UCSD-AML1 (cell line): ENCODE measurements around the gene SKIC2.
A peak's percentile ranks its signal among the peaks of the same experiment; 100 is the strongest.
"Not testable (repeated sequence)": the region's sequence is repeated elsewhere in the genome, so short reads cannot be mapped to it uniquely, and the experiment has no call there.

ENCODE experiments used
- DNase-seq: peaks from one replicate; lab custom pipeline; 2025; ENCODE audit not compliant: unreplicated experiment; lab: John Stamatoyannopoulos, UW

Gene SKIC2

GRCh38 chr6:31968791-31969711 lies 10.1 kb downstream of the SKIC2 start:
- no peak for DNase-seq

- no peak for DNase-seq
Observed at GRCh38 chr6:31969712-31970603, 11.0 kb downstream of the SKIC2 start.

DNA sequence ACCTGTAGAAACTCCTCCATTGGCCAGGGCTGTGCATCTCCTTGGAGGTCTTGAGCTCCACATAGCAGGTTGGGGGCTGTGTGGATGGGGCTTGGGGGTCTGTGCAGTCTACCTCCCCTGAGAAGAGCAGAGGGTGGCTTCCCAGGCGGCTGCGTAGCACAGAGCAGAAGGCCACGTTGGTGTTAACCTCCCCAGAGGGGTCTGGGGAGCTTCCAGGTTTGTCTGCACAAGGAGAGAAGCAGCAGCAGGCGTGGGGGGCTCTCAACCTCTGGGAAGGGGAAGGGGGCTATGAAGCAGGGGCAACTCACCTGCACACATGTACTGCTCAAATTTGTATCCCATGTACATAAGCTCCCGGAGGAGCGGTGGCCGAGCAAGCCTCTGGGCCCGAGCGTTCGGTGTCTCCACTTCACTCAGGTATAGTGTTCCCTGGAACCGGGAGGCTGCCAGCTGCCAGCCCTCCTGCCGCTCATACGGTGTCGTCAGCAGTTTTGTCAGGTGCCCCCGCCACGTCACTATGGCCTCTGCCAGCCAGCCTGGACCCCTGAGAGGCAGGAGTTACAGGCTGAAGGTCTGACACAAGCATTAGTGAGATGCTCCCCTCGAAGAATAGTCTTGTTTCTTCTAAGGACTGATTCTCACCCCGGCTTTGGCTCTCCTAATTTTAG lies 11.8 kb downstream of the SKIC2 start:
- no peak for DNase-seq

GRCh38 chr6:31971279-31971992 lies 12.5 kb downstream of the SKIC2 start:
- no peak for DNase-seq

DNA sequence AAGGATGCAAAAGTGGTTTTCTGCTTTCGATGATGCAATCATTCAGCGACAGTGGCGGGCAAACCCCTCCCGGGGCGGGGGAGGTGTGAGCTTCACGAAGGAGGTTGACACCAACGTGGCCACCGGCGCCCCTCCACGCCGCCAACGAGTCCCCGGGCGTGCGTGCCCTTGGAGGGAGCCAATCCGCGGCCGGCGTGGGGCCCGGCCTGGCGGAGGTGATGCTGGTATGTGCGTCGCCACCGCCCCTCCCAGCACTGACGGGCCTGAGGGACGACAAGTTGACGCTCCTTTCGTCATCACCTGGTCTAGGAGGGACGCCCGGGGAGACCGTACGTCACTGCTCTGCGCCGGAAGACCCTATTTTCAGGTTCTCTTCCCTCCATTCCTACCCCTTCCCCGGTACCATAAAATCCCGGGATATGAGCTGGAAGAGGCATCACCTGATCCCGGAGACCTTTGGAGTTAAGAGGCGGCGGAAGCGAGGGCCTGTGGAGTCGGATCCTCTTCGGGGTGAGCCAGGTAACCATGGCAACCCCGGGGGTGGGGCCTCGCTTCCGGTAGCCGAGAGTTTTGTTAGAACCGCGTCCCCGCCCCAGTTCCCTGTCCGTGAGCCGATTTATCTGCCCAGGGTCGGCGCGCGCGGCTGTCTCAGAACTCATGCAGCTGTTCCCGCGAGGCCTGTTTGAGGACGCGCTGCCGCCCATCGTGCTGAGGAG lies 13.2 kb downstream of the SKIC2 start, which contains the start of gene DXO:
Gene DXO (minus strand): TSS at position 146 of the 716 bp plus-strand sequence. CDS start 463 bp downstream, outside the sequence.
- peak; percentile 98 for DNase-seq

DNA sequence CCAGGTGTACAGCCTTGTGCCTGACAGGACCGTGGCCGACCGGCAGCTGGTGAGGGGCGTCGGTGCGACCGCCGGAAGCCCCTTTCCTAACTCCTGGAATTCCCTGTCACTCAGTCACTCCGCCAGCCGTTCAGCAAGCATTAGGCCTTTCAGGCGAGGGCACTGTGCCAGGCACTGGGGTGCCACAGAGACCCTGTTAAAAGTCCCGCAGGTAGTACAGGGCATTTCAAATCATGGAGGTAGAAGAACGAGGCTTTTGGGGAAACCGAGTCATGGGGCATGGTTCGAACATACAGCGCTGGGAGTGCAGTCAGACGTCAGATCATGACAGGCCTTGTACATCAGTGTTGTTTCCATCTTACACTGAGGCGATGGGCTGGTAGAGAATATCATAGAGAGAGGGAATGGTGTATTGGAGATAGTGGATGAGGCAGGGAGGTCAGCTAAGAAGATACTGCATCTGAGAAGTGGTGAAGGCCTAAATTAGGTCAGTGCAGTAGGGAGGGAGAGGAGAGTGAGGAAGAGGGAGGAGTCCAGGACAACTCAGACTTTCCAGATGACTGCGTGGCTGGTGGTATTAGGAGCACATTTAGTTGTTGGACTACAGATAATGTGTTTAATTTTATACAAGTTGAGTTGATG lies 13.9 kb downstream of the SKIC2 start:
- DNase-seq = no peak

- not testable (repeated sequence) for DNase-seq
Observed at GRCh38 chr6:31976065-31976464, 17.1 kb downstream of the SKIC2 start.

DNA sequence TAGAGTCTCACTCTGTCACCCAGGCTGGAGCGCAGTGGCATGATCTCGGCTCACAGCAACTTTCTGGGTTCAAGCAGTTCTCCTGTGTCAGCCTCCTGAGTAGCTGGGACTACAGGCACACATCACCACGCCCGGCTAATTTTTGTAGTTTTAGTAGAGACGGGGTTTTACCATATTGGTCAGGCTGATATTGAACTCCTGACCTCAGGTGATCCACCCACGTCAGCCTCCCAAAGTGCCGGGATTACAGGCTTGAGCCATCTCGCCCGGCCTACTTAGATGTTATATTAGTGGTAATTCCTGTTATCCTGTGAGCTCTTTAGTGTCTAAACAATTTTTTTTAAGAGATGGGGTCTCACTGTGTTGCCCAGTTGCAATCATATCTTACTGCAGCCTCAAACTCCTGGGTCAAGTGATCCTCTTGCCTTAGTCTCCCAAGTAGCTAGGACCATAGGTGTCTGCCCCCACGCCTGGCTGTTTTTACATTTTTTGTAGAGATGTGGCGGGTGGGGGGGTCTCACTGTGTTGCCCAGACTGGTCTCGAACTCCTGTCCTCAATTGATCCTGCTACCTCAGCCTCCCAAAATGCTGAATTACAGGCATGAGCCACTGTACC lies 18.9 kb downstream of the SKIC2 start:
- no peak for DNase-seq

DNA sequence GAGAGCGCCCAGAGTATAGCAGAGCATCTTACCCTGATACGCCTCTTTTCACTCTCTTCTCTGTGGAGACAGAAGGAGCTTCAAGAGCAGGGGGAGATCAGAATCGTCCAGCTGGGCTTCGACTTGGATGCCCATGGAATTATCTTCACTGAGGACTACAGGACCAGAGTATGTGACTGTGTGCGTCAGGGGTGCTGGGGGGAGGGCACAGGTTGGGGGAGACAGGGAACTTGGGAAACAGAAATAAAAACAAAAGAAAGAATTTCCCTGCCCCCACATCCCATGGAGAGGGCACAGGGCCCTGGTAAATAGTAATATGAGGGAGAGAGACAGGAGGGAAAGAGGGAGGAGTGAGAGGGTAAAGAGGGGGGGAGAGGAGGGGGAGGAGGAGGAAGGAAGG lies 19.9 kb downstream of the SKIC2 start:
- DNase-seq = no peak

DNA sequence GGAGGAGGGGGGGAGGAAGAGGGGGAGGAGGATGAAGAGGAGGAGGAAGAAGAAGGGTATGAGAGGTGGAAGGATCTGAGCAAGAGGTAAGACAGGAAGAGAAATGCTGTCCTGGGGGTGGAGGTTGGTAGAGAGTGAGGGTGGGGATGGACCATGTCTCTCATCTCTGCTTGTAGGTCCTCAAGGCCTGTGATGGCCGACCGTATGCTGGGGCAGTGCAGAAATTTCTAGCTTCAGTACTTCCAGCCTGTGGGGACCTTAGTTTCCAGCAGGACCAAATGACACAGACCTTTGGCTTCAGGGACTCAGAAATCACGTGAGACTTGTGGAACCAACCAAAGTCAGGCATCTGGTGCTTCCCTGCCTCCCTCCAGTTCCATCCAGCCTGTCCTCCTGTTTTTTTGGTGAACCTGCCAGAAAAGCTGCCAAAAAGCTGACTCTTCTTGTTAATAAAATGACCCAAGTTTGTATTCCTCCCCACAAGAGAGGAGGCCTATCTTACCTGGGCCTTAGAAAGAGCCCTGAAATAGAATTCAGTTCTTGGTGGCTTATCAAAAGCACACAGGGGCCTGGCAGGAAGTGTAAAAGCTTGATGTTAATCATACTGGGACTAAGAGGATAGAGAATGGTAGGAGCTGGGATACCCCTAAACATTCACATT lies 20.4 kb downstream of the SKIC2 start:
- DNase-seq = no peak

- DNase-seq = not testable (repeated sequence)
Observed at GRCh38 chr6:31980195-31980876, 21.4 kb downstream of the SKIC2 start.

GRCh38 chr6:31980998-31981397 lies 22.0 kb downstream of the SKIC2 start:
- DNase-seq = not testable (repeated sequence)

GRCh38 chr6:31981744-31982143 lies 22.8 kb downstream of the SKIC2 start, which contains the start of gene C4A:
Gene C4A, plus strand, starts transcription at chr6:31982057. Its CDS starts 51 bp downstream, at chr6:31982108.
- DNase-seq = not testable (repeated sequence)

GRCh38 chr6:31989363-31989762 lies 30.4 kb downstream of the SKIC2 start:
- DNase-seq = not testable (repeated sequence)

DNA sequence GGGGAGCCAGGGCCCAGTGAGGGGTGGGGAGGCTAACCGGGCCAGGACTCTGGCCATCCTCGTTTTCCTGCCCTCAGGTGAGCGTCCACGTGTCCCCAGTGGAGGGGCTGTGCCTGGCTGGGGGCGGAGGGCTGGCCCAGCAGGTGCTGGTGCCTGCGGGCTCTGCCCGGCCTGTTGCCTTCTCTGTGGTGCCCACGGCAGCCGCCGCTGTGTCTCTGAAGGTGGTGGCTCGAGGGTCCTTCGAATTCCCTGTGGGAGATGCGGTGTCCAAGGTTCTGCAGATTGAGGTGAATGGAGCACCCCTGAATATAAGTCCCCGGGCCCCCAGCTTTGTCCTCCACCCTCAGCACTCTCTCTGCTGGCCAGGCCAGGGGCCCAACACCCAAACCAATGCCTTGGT lies 35.4 kb downstream of the SKIC2 start:
- not testable (repeated sequence) for DNase-seq

GRCh38 chr6:31996385-31996784 lies 37.4 kb downstream of the SKIC2 start:
- not testable (repeated sequence) for DNase-seq

GRCh38 chr6:32002546-32003268 lies 43.7 kb downstream of the SKIC2 start:
- not testable (repeated sequence) for DNase-seq
